GM12874 (cell line): ENCODE measurements around the gene OR1D5.

Experiments used
- TF ChIP-seq, protein P1 (sequence below): IDR thresholded peaks from 2 replicates; pipeline ENCODE4 v1.5.1; 2011; ENCODE audit warnings: low read depth, mild to moderate bottlenecking, control low read depth, low read length, moderate library complexity; ENCODE audit not compliant: insufficient read depth

The OR1D5 gene

GRCh38 chr17:3034578-3034920 is 28.9 kb downstream of the OR1D5 start:
- TF ChIP-seq, protein P1, sequence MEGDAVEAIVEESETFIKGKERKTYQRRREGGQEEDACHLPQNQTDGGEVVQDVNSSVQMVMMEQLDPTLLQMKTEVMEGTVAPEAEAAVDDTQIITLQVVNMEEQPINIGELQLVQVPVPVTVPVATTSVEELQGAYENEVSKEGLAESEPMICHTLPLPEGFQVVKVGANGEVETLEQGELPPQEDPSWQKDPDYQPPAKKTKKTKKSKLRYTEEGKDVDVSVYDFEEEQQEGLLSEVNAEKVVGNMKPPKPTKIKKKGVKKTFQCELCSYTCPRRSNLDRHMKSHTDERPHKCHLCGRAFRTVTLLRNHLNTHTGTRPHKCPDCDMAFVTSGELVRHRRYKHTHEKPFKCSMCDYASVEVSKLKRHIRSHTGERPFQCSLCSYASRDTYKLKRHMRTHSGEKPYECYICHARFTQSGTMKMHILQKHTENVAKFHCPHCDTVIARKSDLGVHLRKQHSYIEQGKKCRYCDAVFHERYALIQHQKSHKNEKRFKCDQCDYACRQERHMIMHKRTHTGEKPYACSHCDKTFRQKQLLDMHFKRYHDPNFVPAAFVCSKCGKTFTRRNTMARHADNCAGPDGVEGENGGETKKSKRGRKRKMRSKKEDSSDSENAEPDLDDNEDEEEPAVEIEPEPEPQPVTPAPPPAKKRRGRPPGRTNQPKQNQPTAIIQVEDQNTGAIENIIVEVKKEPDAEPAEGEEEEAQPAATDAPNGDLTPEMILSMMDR: no peak

GRCh38 chr17:3033741-3034577 is 29.4 kb downstream of the OR1D5 start:
- TF ChIP-seq, protein P1: no peak

DNA sequence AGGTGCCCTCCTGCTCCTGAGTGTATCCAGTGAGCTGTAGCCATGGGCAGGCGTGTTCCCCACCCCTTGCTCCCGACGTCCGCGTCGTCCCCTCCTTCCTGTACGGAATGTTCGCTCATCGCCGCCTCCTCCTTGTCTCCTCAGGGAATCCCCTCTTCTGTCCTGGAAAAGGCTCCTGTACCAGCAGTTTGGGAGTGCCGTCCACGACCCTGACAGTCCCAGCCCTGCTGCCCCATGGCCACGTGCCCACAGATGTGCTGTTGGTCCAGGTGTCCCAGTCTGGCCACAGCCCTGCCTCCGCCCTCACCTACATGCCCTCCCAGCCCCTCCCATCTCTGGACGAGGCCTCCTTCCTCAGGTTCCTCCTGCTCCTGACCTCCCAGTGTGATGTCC is 30.2 kb downstream of the OR1D5 start:
- TF ChIP-seq, protein P1: no peak

- TF ChIP-seq, protein P1: no peak
These were observed 30.9 kb downstream of the OR1D5 start for GRCh38 chr17:3032258-3033247.

DNA sequence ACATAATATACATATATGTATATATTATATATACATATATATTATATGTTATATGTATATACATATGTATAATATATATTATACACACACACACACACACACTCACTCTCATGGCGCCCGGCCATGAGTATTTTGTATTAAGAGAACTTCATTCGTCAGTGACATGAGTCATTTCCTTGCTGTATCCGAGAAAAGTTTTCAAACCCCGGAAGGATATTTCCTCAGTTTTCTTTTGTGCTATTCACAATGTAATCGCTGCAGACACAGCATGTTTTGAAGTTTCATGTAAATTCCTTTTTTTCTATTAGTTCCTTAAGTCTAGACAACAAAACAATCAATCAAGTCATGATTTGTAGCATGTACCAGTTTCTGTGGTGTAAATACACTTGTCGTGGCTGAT is 33.3 kb downstream of the OR1D5 start:
- TF ChIP-seq, protein P1: no peak

GRCh38 chr17:3029213-3029913 is 34.0 kb downstream of the OR1D5 start:
- TF ChIP-seq, protein P1: no peak
